ENCODE data around the gene ATR. TPM values are rescaled to one million over a fixed set of nuclear protein-coding genes. Genes with fewer than 3 reads are reported as not detected.
"Not testable (repeated sequence)": the region's sequence is repeated elsewhere in the genome, so short reads cannot be mapped to it uniquely, and the experiment has no call there.

ATR gene
- total RNA-seq, 1 experiment from 2014 or later: 33.3 TPM

DNA sequence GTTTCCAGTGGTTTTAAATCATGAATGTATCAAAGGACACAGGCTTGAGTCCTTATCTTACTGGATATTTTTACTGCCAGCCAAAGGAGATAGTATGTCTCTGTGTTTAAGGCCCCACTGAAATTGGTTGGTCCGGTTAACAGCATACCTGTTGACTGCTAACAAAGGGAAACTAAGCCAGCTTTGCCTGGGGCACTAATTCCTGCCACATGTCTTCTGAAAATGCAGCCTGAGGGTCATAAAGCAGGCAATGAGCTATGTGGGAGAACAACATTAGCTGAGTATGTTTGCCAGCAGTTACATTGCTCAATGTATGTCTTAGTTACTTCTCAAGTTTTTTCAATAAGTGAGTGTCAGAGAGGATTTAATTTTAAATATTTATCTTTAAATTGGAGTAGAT lies 30.1 kb upstream of the ATR start:
- CTCF ChIA-PET: no interaction called here
- no peak overlapping the region for H2AFZ ChIP-seq
- H3K4me3 ChIP-seq: no peak overlapping the region
- H4K20me1 ChIP-seq (ENCODE audit: insufficient read depth): no peaks in the 10 kb centered on the region
- H3K27me3 ChIP-seq (ENCODE audit: insufficient read depth, low read depth): no peaks in the 10 kb centered on the region
- H3K36me3 ChIP-seq (ENCODE audit: low read depth): peaks cover 8% of the 10 kb centered on the region; the same call in 1 of the 2 replicates
- H3K9me2 ChIP-seq (ENCODE audit: insufficient read depth): no peaks in the 10 kb centered on the region
- H3K4me2 ChIP-seq: no peak overlapping the region
- H3K4me1 ChIP-seq (replicated peaks; ENCODE audit: insufficient read depth): peaks cover 10% of the 10 kb centered on the region
- POLR2A ChIA-PET (ENCODE audit: unreplicated experiment): no interaction called here
- H3K9me3 ChIP-seq (ENCODE audit: insufficient read depth, low read depth): no peaks in the 10 kb centered on the region
- intact Hi-C loops (cut with micrococcal nuclease; ENCODE audit: unreplicated experiment): no loop called here
- TF ChIP-seq, protein P1, sequence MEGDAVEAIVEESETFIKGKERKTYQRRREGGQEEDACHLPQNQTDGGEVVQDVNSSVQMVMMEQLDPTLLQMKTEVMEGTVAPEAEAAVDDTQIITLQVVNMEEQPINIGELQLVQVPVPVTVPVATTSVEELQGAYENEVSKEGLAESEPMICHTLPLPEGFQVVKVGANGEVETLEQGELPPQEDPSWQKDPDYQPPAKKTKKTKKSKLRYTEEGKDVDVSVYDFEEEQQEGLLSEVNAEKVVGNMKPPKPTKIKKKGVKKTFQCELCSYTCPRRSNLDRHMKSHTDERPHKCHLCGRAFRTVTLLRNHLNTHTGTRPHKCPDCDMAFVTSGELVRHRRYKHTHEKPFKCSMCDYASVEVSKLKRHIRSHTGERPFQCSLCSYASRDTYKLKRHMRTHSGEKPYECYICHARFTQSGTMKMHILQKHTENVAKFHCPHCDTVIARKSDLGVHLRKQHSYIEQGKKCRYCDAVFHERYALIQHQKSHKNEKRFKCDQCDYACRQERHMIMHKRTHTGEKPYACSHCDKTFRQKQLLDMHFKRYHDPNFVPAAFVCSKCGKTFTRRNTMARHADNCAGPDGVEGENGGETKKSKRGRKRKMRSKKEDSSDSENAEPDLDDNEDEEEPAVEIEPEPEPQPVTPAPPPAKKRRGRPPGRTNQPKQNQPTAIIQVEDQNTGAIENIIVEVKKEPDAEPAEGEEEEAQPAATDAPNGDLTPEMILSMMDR (conservative IDR thresholded peaks at IDR 0.05): no peak
- TF ChIP-seq EZH2 (IDR thresholded peaks at IDR 0.05; ENCODE audit: low read depth): no peak
- DNase-seq: no peak
- BruUV-seq (replicated peaks): no TSS peak
- no peak overlapping the region for H3K27ac ChIP-seq
- H3K79me2 ChIP-seq (ENCODE audit: low read depth): peaks cover 55% of the 10 kb centered on the region
- no peaks in the 10 kb centered on the region; the same call in 1 of the 2 replicates for H3F3A ChIP-seq (ENCODE audit: insufficient read depth, low read depth)

DNA sequence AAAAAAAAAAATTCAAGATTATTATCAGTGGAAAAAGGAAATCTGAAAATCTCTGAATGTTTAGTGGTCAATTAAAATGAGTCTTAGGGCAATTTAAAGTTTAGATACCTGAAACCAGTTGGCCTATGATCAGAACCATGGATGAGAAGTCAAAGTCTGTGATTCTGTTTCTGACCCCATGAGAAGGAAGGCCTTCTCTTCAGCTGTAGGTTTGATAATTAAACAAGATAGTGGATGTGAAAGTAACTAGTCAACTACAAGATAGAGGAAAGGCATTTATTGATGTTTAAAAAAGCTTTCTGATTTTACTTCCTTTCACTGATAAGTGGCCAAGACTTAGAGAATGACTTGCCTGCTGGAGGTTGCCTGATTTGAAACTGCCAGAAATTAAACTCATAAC lies 26.4 kb upstream of the ATR start:
- Histone ChIP-seq H3K27ac (no peak overlapping the region), H3F3A (ENCODE audit: insufficient read depth, low read depth) (no peaks in the 10 kb centered on the region), H3K9me2 (ENCODE audit: insufficient read depth) (no peaks in the 10 kb centered on the region), H4K20me1 (ENCODE audit: insufficient read depth) (no peaks in the 10 kb centered on the region), H3K79me2 (ENCODE audit: low read depth) (peaks cover 66% of the 10 kb centered on the region), H3K27me3 (ENCODE audit: insufficient read depth, low read depth) (no peaks in the 10 kb centered on the region), H3K4me2 (no peak overlapping the region), H3K9me3 (ENCODE audit: insufficient read depth, low read depth) (no peaks in the 10 kb centered on the region), H3K4me3 (no peak overlapping the region), H3K36me3 (ENCODE audit: low read depth) (peaks cover 10% of the 10 kb centered on the region; the same call in 1 of the 2 replicates), H2AFZ (no peak overlapping the region), H3K4me1 (replicated peaks; ENCODE audit: insufficient read depth) (no peaks in the 10 kb centered on the region)
- POLR2A ChIA-PET (ENCODE audit: unreplicated experiment): no interaction called here
- no peak for DNase-seq
- CTCF ChIA-PET: no interaction called here
- intact Hi-C loops (cut with micrococcal nuclease; ENCODE audit: unreplicated experiment): no loop called here
- BruUV-seq (replicated peaks): no TSS peak
- TF ChIP-seq, protein P1 (conservative IDR thresholded peaks at IDR 0.05): no peak
- TF ChIP-seq EZH2 (IDR thresholded peaks at IDR 0.05; ENCODE audit: low read depth): no peak

DNA sequence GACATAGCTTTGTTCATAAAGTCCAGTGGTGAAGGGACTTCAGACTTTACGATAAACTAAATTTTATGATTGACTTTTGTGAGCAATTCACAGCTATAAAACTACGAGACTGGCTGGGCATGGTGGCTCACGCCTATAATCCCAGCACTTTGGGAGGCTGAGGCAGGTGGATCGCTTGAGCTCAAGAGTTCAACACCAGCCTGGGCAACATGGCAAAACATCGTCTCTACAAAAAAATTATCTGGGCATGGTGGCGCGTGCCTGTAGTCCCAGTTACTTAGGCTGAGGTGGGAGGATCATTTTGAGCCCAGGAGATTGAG lies 24.8 kb upstream of the ATR start:
- H3K79me2 ChIP-seq (ENCODE audit: low read depth): peaks cover 62% of the 10 kb centered on the region
- H3K4me3 ChIP-seq; H3K36me3 ChIP-seq (ENCODE audit: low read depth); H3K27me3 ChIP-seq (ENCODE audit: insufficient read depth, low read depth); intact Hi-C loops (cut with micrococcal nuclease; ENCODE audit: unreplicated experiment); H3K4me2 ChIP-seq; H3K27ac ChIP-seq; H3K9me2 ChIP-seq (ENCODE audit: insufficient read depth); H4K20me1 ChIP-seq (ENCODE audit: insufficient read depth); H3F3A ChIP-seq (ENCODE audit: insufficient read depth, low read depth); H2AFZ ChIP-seq; H3K9me3 ChIP-seq (ENCODE audit: insufficient read depth, low read depth); H3K4me1 ChIP-seq (replicated peaks; ENCODE audit: insufficient read depth); POLR2A ChIA-PET (ENCODE audit: unreplicated experiment); DNase-seq; BruUV-seq (replicated peaks): not testable (repeated sequence)
- CTCF ChIA-PET: interaction anchor here (0.6 kb wide), 1 partner anchor 393 kb away, joined by 3 read pairs; no protein-coding TSS in a partner anchor

DNA sequence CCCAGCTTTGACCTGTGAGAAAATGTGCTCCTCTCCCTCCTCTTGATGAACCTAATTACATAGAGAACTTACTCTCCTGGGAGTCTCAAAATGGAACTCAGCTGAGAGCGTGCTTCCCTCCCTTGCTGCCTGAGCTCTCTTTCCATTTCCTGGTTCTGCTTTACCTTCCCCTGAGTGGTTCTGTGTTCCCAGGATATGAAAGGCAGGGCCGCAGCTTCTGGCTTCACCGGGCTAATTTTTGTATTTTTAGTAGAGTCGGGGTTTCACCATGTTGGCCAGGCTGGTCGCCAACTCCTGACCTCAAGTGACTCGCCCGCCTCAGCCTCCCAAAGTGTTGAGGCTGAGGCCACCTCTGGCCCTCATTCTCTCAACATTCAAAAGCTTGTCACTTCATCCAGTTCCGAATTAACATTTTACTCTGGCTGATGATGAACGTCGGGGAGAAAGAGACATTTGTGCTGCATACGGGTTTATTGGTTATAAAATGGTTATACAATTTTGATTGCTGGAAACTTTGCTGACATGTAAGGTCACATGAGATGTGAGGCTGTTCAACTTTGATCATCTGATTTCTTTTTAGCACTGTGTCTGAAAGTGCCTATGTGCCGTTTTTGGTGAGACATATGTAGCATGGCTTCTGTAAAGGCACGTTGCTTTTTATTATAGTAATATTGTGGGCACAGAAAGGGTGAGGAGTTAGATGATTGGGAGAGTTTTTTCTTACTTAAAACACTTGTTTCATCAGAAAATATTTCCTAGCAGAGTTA lies 24.3 kb upstream of the ATR start:
- Histone ChIP-seq H3K9me3 (ENCODE audit: insufficient read depth, low read depth) (no peaks in the 10 kb centered on the region), H3K9me2 (ENCODE audit: insufficient read depth) (no peaks in the 10 kb centered on the region), H3K4me2 (no peak overlapping the region), H3K4me1 (replicated peaks; ENCODE audit: insufficient read depth) (peaks cover 9% of the 10 kb centered on the region), H3K4me3 (no peak overlapping the region), H3K36me3 (ENCODE audit: low read depth) (peaks cover 9% of the 10 kb centered on the region; the same call in 1 of the 2 replicates), H3K27me3 (ENCODE audit: insufficient read depth, low read depth) (no peaks in the 10 kb centered on the region), H3F3A (ENCODE audit: insufficient read depth, low read depth) (no peaks in the 10 kb centered on the region), H3K27ac (no peak overlapping the region), H3K79me2 (ENCODE audit: low read depth) (peaks cover 61% of the 10 kb centered on the region), H2AFZ (no peak overlapping the region), H4K20me1 (ENCODE audit: insufficient read depth) (no peaks in the 10 kb centered on the region)
- ChIA-PET POLR2A (ENCODE audit: unreplicated experiment) (no interaction called here), CTCF (interaction anchor here (0.6 kb wide), 1 partner anchor 393 kb away, joined by 3 read pairs; no protein-coding TSS in a partner anchor)
- no peak for DNase-seq
- intact Hi-C loops (cut with micrococcal nuclease; ENCODE audit: unreplicated experiment): no loop called here
- no TSS peak for BruUV-seq (replicated peaks)
- TF ChIP-seq EZH2 (IDR thresholded peaks at IDR 0.05; ENCODE audit: low read depth): no peak
- TF ChIP-seq, protein P1 (conservative IDR thresholded peaks at IDR 0.05): no peak

All from PC-9 (cell line).